OCI-LY7 (cell line): Measurements from ENCODE around the gene GPRASP2. TPM values are rescaled to one million over a fixed set of nuclear protein-coding genes. Genes with fewer than 3 reads are reported as not detected.

Source experiments
- BruUV-seq: library from RNA; stranded (reverse); fragments of 400-500 nt; replicated peaks from 2 replicates; lab custom pipeline; 2021; lab: Mats Ljungman, UMichigan
- CTCF ChIA-PET: fragments of 300-600 bp; sonication (Branson Sonifier 250); formaldehyde crosslinking; loops from one replicate; lab custom pipeline; 2022; ENCODE audit warnings: antibody characterized with exemption; ENCODE audit not compliant: unreplicated experiment; lab: Charles Lee
- POLR2A ChIA-PET: fragments of 300-600 bp; sonication (Branson Sonifier 250); formaldehyde crosslinking; loops from one replicate; lab custom pipeline; 2022; ENCODE audit warnings: antibody characterized with exemption; lab: Charles Lee
- DNase-seq: peaks from one replicate; pipeline ENCODE4 v3.0.0-alpha.2; 2015; ENCODE audit warnings: low spot score
- H2AFZ ChIP-seq: fragments of 200-600 bp; sonication (generic), shearing (Covaris generic); 2 replicates; pipeline ENCODE4 v1.6.1; 2014; ENCODE audit warnings: mild to moderate bottlenecking, antibody characterized with exemption, low read length, moderate library complexity
- H3K27ac ChIP-seq: fragments of 200-600 bp; sonication (generic); 2 replicates; pipeline ENCODE4 v1.5.1; 2014; ENCODE audit warnings: mixed run types, low read depth, mild to moderate bottlenecking, moderate library complexity, low read length, inconsistent platforms; ENCODE audit not compliant: poor library complexity, severe bottlenecking
- H3K36me3 ChIP-seq: fragments of 200-600 bp; sonication (generic); 2 replicates; pipeline ENCODE4 v1.6.1; 2014; ENCODE audit warnings: mild to moderate bottlenecking, antibody characterized with exemption, low read length, moderate library complexity, mixed read lengths; ENCODE audit not compliant: insufficient read depth
- H3K4me1 ChIP-seq: fragments of 200-600 bp; sonication (generic); 2 replicates; pipeline ENCODE4 v1.5.1; 2014; ENCODE audit warnings: mild to moderate bottlenecking, low read length; ENCODE audit not compliant: insufficient read depth, poor library complexity, severe bottlenecking
- H3K4me2 ChIP-seq: fragments of 200-600 bp; sonication (generic); 2 replicates; pipeline ENCODE4 v1.6.1; 2014; ENCODE audit warnings: mild to moderate bottlenecking, low read length
- H3K4me3 ChIP-seq: fragments of 200-600 bp; sonication (generic); 2 replicates; pipeline ENCODE4 v1.5.1; 2014; ENCODE audit warnings: mild to moderate bottlenecking, low read depth, low read length; ENCODE audit not compliant: poor library complexity, severe bottlenecking
- H3K79me2 ChIP-seq: fragments of 200-600 bp; sonication (generic); 2 replicates; pipeline ENCODE4 v1.6.1; 2016; ENCODE audit warnings: low read depth, mild to moderate bottlenecking, low read length, moderate library complexity, mixed read lengths; ENCODE audit not compliant: insufficient read depth
- H3K9me2 ChIP-seq: fragments of 200-600 bp; sonication (generic); 2 replicates; pipeline ENCODE4 v1.6.1; 2016; ENCODE audit warnings: mild to moderate bottlenecking, low read length, mixed read lengths; ENCODE audit not compliant: insufficient read depth
- H3K9me3 ChIP-seq: fragments of 200-600 bp; sonication (generic); 2 replicates; pipeline ENCODE4 v1.6.1; 2014; ENCODE audit warnings: mild to moderate bottlenecking, mixed run types, low read length, mixed read lengths
- H4K20me1 ChIP-seq: fragments of 200-600 bp; sonication (generic); 2 replicates; pipeline ENCODE4 v1.6.1; 2014; ENCODE audit warnings: mild to moderate bottlenecking, antibody characterized with exemption, low read length, moderate library complexity, mixed read lengths; ENCODE audit not compliant: insufficient read depth
- EZH2phosphoT487 ChIP-seq: fragments of 200-600 bp; sonication (generic); IDR thresholded peaks from 2 replicates; pipeline ENCODE4 v1.6.1; 2018; ENCODE audit warnings: low read depth, borderline replicate concordance, mild to moderate bottlenecking, mixed run types, antibody characterized with exemption, low read length, moderate library complexity, mixed read lengths
- intact Hi-C: fragments of 100-400 bp; cut with micrococcal nuclease; formaldehyde crosslinking; loops from one replicate; pipeline ENCODE4 v1.10.0; 2022; ENCODE audit not compliant: unreplicated experiment
- total RNA-seq, 2 experiments: library from RNA; depleted of rRNA in 1 of 2; stranded (reverse); fragments of >200 nt in 1 of 2; shearing (Covaris generic) in 1 of 2; gene quantifications; 2 replicates each; pipeline ENCODE4 v1.2.3, GENCODE V29; 2014 to 2022
- TF ChIP-seq, protein P1 (sequence below): fragments of 200-600 bp; sonication (generic); conservative IDR thresholded peaks from 2 replicates; pipeline ENCODE4 v1.5.1; 2014; ENCODE audit warnings: mild to moderate bottlenecking, antibody characterized with exemption, low read length, moderate library complexity, mixed read lengths

The GPRASP2 gene
- total RNA-seq, 2 experiments from 2014 or later: 0.28 TPM; not detected in 1

DNA sequence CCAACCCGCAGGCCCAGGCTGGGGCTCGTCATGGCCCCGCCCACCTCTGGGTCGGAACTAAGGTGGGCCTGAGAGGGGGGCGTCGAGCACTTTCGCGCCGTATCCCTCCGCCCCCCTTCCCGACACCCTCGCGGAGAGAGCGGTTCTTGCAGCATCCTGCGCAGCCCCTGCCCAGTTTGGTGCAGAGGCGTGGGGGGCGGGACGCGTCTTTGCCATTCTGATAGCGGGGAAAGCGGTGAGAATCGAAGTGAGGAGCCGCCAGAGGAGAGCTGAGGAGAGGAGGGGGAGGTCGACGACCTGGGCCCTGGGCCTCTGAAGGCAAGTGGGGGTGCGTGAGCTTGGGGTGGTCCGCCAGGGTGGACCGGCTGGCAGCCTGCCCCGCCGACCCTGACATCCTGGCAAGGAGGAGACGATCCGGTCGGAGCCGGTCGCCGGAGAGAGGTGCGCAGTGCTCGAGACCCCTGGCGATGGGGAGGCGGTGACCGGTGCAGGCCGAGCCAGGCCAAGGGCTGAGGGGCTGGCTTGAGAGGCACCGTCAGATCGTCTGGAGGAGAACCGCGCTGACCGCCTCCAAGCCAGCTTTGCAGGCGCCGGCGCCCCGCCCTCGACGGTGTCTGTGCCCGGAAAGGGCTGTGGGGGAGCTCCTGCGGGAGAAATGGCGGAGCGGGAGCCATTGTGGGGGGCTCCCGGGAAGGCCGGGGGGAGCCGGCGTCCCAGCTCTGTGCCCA lies 33.8 kb downstream of the GPRASP2 start:
- Histone ChIP-seq H3K4me1 (no peaks in the 10 kb centered on the region), H3K36me3 (no peaks in the 10 kb centered on the region), H3K27ac (no peak overlapping the region), H3K79me2 (no peaks in the 10 kb centered on the region), H3K4me2 (no peak overlapping the region), H3K9me3 (no peaks in the 10 kb centered on the region), H3K9me2 (no peaks in the 10 kb centered on the region), H3K4me3 (no peak overlapping the region), H4K20me1 (no peaks in the 10 kb centered on the region), H2AFZ (no peak overlapping the region)
- BruUV-seq: no TSS peak
- TF ChIP-seq EZH2phosphoT487: no peak
- TF ChIP-seq, protein P1, sequence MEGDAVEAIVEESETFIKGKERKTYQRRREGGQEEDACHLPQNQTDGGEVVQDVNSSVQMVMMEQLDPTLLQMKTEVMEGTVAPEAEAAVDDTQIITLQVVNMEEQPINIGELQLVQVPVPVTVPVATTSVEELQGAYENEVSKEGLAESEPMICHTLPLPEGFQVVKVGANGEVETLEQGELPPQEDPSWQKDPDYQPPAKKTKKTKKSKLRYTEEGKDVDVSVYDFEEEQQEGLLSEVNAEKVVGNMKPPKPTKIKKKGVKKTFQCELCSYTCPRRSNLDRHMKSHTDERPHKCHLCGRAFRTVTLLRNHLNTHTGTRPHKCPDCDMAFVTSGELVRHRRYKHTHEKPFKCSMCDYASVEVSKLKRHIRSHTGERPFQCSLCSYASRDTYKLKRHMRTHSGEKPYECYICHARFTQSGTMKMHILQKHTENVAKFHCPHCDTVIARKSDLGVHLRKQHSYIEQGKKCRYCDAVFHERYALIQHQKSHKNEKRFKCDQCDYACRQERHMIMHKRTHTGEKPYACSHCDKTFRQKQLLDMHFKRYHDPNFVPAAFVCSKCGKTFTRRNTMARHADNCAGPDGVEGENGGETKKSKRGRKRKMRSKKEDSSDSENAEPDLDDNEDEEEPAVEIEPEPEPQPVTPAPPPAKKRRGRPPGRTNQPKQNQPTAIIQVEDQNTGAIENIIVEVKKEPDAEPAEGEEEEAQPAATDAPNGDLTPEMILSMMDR: no peak
- ChIA-PET CTCF (no interaction called here), POLR2A (no interaction called here)
- DNase-seq: no peak
- intact Hi-C loops: no loop called here

DNA sequence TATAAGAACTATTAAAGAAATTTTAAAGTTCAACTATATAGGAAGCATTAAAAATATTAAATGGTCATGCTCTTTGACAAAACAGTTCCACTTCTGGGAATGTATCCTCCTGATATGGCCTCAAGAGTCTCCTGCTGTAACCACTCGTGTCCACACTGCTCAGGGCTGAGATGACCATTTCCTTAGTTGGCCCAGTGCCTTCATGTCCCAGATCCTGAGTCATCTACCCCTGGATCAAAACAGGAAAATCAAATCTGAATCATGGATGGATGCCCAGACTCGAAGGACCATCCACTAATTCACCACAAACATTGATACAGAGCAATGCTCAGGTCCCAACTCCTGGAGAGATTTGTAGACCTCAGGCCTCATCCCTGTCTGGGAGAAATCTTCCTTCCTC lies 53.0 kb downstream of the GPRASP2 start:
- ChIA-PET CTCF (no interaction called here), POLR2A (no interaction called here)
- H3K4me3 ChIP-seq: no peak overlapping the region
- no peaks in the 10 kb centered on the region for H4K20me1 ChIP-seq
- H3K79me2 ChIP-seq: peaks cover 11% of the 10 kb centered on the region; the same call in 1 of the 2 replicates
- no peak overlapping the region for H3K4me2 ChIP-seq
- no peaks in the 10 kb centered on the region for H3K36me3 ChIP-seq
- no peak overlapping the region for H3K27ac ChIP-seq
- no peak for TF ChIP-seq EZH2phosphoT487
- TF ChIP-seq, protein P1: no peak
- BruUV-seq: no TSS peak
- no peak overlapping the region for H2AFZ ChIP-seq
- H3K4me1 ChIP-seq: no peaks in the 10 kb centered on the region
- H3K9me3 ChIP-seq: no peaks in the 10 kb centered on the region
- no peaks in the 10 kb centered on the region for H3K9me2 ChIP-seq
- no peak for DNase-seq
- intact Hi-C loops: no loop called here

DNA sequence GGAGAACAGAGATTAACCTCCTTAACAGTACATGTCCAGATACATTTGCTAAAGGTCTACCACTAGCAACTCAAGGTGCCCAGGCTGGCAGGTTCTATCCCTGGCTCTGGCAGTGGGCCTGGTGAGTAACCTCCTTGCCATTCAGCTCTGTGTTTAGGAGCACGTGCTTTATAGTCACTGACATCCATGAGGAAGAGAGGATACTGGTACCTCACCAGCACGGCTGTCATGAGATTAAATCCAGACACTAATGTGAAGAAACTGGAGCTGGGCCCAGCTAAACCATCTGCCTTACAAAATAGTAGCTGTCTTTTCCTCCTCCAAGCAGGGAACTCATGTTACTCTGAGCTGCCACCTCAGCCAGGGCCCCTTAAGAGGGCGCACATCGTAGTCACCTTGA lies 53.6 kb downstream of the GPRASP2 start:
- no TSS peak for BruUV-seq

More for the DNA sequence above, 53.6 kb downstream of the GPRASP2 start:
- ChIA-PET POLR2A (no interaction called here), CTCF (no interaction called here)
- no peaks in the 10 kb centered on the region for H3K36me3 ChIP-seq
- H3K4me3 ChIP-seq: no peak overlapping the region
- H3K4me2 ChIP-seq: no peak overlapping the region
- intact Hi-C loops: no loop called here
- TF ChIP-seq EZH2phosphoT487: no peak
- TF ChIP-seq, protein P1: no peak
- H3K27ac ChIP-seq: no peak overlapping the region
- no peaks in the 10 kb centered on the region for H3K9me3 ChIP-seq
- no peak for DNase-seq
- H3K4me1 ChIP-seq: no peaks in the 10 kb centered on the region
- no peaks in the 10 kb centered on the region for H3K9me2 ChIP-seq
- no peaks in the 10 kb centered on the region for H4K20me1 ChIP-seq
- peaks cover 12% of the 10 kb centered on the region; the same call in 1 of the 2 replicates for H3K79me2 ChIP-seq
- no peak overlapping the region for H2AFZ ChIP-seq
